HG03460 (cell line): ENCODE results near the gene TEKT4.
A peak's percentile ranks its signal among the peaks of the same experiment; 100 is the strongest.
"Not testable (repeated sequence)": the region's sequence is repeated elsewhere in the genome, so short reads cannot be mapped to it uniquely, and the experiment has no call there.

ENCODE experiments used
- ATAC-seq: cut with Tn5 transposase; IDR thresholded peaks from one replicate; pipeline ENCODE4 v1.9.1; 2021; ENCODE audit not compliant: unreplicated experiment

The TEKT4 gene, protein sequence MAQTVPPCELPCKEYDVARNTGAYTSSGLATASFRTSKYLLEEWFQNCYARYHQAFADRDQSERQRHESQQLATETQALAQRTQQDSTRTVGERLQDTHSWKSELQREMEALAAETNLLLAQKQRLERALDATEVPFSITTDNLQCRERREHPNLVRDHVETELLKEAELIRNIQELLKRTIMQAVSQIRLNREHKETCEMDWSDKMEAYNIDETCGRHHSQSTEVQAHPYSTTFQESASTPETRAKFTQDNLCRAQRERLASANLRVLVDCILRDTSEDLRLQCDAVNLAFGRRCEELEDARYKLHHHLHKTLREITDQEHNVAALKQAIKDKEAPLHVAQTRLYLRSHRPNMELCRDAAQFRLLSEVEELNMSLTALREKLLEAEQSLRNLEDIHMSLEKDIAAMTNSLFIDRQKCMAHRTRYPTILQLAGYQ

GRCh38 chr2:94871226-94872087 lies at the start of gene TEKT4:
Gene TEKT4 (plus strand): TSS chr2:94871430. CDS start chr2:94871580, 150 bp downstream.
- no peak for ATAC-seq

DNA sequence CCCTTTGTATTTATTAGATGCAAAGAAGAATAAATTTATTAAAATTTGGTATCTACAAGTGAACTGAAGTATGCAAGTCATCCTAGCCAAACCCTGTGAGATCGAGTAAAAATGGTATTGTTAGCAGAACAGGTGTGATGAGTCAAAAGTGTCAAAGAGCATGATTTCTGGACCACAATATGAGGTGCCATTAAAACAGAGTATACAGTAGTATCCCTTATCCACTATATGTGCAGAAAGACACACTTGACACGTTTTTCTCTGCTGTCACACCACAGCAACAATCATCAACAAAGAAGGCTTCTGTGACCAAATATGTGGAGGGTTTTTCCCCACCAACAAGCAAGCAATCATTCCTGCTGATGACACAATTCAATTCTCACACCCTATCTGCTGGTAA lies 32.0 kb upstream of the TEKT4 start:
- ATAC-seq = not testable (repeated sequence)

- not testable (repeated sequence) for ATAC-seq
Observed at GRCh38 chr2:94856856-94857255, 14.4 kb upstream of the TEKT4 start.

DNA sequence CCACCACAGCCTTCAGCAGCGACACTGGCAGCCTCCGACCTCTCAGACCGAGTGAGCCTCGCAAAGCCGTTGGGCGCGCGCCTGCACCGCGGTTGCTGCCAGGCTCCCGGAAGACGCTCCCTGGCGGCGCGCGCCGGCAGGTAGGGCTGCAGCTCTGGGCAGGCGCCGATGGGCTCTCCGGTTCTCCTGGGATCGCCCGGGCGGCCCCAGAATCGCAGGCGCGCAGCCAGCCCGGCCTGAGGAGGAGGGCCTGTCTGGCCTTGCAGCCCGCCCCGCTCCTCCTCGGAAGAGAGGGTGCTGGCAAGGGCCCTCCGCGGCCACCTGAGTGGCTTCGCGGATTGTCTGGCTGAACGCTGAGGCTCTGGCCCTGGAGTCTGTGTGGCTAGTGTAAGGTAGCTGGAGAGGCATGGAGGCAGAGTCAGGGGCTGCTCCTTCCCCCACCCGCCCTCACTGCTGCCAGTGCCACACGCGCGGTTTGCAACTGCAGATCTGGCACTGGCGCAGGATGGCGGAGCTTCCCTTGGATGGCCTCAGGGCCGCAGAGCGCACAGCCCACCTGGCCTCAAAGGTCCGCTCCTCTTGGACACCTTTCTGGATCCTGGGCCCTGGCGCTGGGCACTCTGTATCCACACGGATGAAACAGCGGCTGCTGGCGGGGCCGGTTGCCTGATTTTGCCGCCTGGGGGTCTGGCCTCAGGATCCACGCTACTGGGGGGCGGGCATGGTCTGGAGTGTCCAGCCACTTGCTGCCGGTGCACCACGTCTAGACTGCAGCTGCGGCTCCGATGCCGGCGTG lies 13.7 kb upstream of the TEKT4 start:
- ATAC-seq = not testable (repeated sequence)

DNA sequence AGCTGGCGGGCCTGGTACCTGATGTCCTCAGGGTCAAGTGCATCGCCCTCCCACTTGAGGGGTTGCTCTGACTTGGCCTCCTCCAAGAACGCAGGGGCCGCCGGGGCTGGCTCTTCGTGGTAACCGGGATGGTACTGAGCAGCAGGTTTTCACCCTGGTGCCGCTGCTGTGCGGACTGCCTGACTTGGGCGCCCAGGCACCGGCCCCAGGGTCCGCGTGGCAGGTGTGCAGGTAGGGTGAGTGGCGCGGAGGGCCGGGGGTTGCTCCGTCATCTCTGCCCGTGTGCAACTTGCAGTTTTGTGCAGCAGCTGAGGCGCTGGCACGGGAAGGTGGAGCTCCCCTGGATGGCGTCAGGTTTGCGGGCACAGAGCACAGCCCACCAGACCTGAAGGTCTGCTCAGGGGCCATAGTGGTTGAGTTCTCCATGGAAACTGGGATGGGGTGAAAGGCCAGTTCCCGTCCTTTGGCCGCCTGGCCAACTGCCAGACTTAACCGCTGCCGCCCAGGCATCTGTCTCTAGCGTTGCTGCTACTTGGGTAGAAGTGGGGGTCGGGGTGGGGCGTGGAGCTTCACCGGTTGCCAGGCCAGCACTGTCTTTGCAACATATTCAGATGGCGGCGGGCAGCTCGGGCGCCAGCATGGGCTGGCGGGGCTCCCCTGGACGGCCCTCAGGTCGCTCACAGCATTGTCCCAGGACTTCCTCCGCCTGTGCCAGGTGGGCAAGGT lies 12.9 kb upstream of the TEKT4 start:
- ATAC-seq = not testable (repeated sequence)

- ATAC-seq = no peak
Observed at GRCh38 chr2:94861308-94862152, 9.7 kb upstream of the TEKT4 start.

DNA sequence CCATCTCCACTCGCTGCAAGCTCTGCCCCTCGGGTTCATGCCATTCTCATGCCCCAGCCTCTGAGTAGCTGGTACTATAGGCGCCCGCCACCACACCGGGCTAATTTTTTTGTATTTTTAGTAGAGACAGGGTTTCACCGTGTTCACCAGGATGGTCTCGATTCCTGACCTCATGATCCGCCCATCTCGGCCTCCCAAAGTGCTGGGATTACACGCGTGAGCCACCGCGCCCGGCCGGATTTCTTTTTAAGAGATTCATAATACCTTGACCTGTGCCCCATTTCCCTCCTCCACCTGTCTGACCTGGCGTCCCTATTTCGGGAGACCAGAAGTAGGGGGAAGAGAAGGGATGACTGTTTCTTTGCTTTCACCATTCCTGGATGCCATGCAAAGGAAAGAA lies 8.3 kb upstream of the TEKT4 start:
- ATAC-seq = not testable (repeated sequence)

DNA sequence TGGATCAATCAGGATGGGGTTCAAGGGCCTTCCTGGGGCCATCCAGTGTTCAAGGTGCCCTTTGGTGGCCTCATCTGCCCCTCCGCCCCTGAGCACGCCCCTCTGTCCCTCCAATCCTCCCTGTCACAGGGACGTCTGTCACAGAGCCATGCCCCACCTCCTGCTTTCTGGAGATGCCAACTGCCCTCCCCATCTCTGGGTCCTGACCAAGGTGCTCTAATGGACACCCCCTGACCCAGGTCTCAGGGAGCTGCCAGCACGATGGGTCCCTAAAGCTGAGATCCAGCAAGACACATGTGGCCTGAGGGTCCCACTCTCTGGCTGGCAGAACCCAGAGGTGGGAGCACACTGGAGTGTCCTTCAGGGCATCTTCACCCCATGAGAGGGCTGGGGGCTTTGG lies 2.1 kb upstream of the TEKT4 start:
- no peak for ATAC-seq

- ATAC-seq = no peak
Observed at GRCh38 chr2:94869552-94870439, 1.4 kb upstream of the TEKT4 start.

- ATAC-seq = no peak
Observed at GRCh38 chr2:94870440-94871225, 597 bp upstream of the TEKT4 start.

GRCh38 chr2:94872088-94872618 lies 923 bp downstream of the TEKT4 start:
- no peak for ATAC-seq

GRCh38 chr2:94872676-94873361 lies 1.6 kb downstream of the TEKT4 start:
- ATAC-seq = no peak

DNA sequence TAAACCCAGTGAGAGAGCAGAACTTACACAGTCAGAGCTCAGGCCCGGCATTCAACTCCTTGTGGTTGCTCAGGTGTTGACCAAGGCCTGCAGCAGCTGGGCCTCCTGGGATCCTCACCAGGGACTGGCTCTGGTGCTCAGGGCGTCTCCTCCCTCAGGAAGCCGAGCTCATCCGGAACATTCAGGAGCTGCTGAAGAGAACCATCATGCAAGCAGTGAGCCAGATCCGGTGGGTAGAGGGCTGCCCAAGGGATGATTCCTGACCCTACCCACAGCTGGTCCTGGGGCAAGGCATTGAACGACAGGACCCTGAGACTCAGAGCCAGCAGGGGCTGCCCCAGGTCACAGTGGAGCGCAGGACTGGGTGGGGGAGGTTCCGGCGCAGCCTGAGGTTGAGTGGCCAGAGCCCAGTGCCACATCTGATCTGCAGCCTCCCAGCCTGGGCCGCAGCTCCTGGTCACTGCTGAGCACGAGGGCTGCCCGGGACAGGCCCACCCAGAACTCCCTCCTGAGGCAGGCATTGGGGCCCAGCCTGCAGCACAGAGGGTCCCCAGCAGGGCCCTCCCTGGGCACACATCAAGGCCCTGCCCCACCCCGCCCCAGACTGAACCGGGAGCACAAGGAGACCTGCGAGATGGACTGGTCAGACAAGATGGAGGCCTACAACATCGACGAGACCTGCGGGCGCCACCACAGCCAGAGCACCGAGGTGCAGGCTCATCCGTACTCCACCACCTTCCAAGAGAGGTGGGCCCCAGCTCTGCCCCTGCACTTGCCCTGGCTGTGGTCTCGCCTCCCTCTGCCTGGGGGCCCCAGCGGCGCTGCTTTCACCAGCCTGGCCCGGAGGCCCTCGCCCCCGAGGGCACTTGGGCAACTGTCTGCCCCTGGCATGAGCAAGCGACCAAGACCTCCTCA lies 2.4 kb downstream of the TEKT4 start:
- no peak for ATAC-seq

DNA sequence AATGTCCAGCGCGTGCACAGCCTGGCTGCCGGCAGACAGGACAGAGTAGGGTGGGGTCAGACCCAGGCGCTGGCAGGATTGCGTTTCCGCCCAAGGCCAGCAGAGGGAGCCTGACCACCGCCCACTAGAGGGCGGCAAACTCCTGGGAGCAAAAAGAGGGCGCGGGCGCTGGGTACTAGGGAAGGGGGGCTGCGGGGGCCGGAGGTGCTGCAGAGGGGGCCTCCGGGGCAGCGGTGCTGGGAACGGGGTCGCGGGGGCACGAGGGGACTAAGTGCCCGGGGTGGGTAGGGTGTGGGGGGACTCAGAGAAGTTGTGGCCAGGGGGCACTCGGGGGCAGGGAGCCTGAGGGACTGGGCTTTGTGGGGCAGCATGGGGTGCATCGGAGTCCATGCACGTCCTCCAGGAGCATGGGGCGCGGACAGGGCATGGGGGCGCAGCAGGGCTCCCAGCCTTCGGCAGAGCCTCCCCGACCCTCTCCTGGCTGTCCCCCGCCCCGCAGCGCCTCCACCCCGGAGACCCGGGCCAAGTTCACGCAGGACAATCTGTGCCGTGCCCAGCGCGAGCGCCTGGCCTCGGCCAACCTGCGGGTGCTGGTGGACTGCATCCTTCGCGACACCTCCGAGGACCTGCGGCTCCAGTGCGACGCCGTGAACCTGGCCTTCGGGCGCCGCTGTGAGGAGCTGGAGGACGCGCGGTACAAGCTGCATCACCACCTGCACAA lies 3.2 kb downstream of the TEKT4 start:
- ATAC-seq = peak; percentile 94
